Brain microvascular endothelial cell (primary cell): ENCODE results near the gene CAMK2D.
A peak's percentile ranks its signal among the peaks of the same experiment; 100 is the strongest.

Experiments
- DNase-seq: peaks from one replicate; pipeline ENCODE4 v3.0.0-alpha.2; 2020
- H3K27ac ChIP-seq: fragments of 250-450 bp; sonication (Bioruptor Pico); 2 replicates; pipeline ENCODE4 v1.5.1; 2020; ENCODE audit warnings: mild to moderate bottlenecking, moderate library complexity
- H3K27me3 ChIP-seq: fragments of 250-450 bp; sonication (Bioruptor Pico); replicated peaks from 2 replicates; pipeline ENCODE4 v1.5.1; 2020; ENCODE audit warnings: mild to moderate bottlenecking
- H3K36me3 ChIP-seq: fragments of 250-450 bp; sonication (Bioruptor Pico); replicated peaks from 2 replicates; pipeline ENCODE4 v1.5.1; 2020; ENCODE audit warnings: mild to moderate bottlenecking
- H3K4me3 ChIP-seq: 2 replicates; pipeline ENCODE4 v1.5.1; 2011; ENCODE audit warnings: low read depth, mild to moderate bottlenecking, control low read depth, low read length, moderate library complexity
- in situ Hi-C: cut with HindIII; loops from 2 replicates; pipeline ENCODE4 v1.10.0; 2017; ENCODE audit warnings: low sequenced_read_pairs, low pct_ligation_motif_present
- TF ChIP-seq, protein P1 (sequence below): IDR thresholded peaks from 2 replicates; pipeline ENCODE4 v1.5.1; 2011; ENCODE audit warnings: low read depth, mild to moderate bottlenecking, moderate library complexity, low read length, control low read depth, inconsistent platforms; ENCODE audit errors: missing control alignments

CAMK2D gene

DNA sequence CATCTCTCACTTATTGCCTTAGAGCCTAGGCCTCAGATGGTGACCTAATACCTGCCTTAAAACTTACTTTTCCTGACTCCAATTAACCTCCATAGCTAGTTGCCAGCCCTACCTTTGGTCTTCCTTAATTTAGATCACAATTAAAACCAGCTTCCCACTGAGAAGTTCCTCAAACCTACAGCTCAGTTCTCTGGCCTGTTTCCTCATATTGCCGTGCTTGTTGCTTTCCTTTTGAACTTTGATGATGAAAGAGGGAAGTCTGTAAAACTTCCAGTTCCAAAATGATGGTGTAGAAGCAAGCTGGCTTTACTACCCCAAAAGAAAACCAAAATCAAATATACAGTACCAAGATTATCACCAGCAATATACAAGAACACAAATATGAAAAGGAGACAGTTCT is 28.9 kb upstream of the CAMK2D start:
- no peaks in the 10 kb centered on the region for H3K27me3 ChIP-seq
- no peak for DNase-seq
- TF ChIP-seq, protein P1, sequence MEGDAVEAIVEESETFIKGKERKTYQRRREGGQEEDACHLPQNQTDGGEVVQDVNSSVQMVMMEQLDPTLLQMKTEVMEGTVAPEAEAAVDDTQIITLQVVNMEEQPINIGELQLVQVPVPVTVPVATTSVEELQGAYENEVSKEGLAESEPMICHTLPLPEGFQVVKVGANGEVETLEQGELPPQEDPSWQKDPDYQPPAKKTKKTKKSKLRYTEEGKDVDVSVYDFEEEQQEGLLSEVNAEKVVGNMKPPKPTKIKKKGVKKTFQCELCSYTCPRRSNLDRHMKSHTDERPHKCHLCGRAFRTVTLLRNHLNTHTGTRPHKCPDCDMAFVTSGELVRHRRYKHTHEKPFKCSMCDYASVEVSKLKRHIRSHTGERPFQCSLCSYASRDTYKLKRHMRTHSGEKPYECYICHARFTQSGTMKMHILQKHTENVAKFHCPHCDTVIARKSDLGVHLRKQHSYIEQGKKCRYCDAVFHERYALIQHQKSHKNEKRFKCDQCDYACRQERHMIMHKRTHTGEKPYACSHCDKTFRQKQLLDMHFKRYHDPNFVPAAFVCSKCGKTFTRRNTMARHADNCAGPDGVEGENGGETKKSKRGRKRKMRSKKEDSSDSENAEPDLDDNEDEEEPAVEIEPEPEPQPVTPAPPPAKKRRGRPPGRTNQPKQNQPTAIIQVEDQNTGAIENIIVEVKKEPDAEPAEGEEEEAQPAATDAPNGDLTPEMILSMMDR: no peak
- H3K27ac ChIP-seq: no peak overlapping the region
- H3K4me3 ChIP-seq: no peak overlapping the region
- in situ Hi-C loops: no loop called here
- H3K36me3 ChIP-seq: no peaks in the 10 kb centered on the region

GRCh38 chr4:113788888-113789287 is 27.4 kb upstream of the CAMK2D start:
- Histone ChIP-seq H3K4me3 (no peak overlapping the region), H3K36me3 (no peaks in the 10 kb centered on the region), H3K27me3 (no peaks in the 10 kb centered on the region), H3K27ac (no peak overlapping the region)
- DNase-seq: no peak
- in situ Hi-C loops: no loop called here
- TF ChIP-seq, protein P1: no peak

GRCh38 chr4:113785781-113786180 is 24.2 kb upstream of the CAMK2D start:
- in situ Hi-C loops: no loop called here
- DNase-seq: no peak
- TF ChIP-seq, protein P1: no peak
- no peaks in the 10 kb centered on the region for H3K36me3 ChIP-seq
- no peaks in the 10 kb centered on the region for H3K27me3 ChIP-seq
- H3K27ac ChIP-seq: no peak overlapping the region
- no peak overlapping the region for H3K4me3 ChIP-seq

GRCh38 chr4:113784497-113785250 is 23.1 kb upstream of the CAMK2D start:
- Histone ChIP-seq H3K27ac (peak overlapping the region; percentile 51), H3K27me3 (no peaks in the 10 kb centered on the region), H3K36me3 (no peaks in the 10 kb centered on the region), H3K4me3 (no peak overlapping the region)
- DNase-seq: peak; percentile 92
- in situ Hi-C loops: no loop called here
- TF ChIP-seq, protein P1: no peak

DNA sequence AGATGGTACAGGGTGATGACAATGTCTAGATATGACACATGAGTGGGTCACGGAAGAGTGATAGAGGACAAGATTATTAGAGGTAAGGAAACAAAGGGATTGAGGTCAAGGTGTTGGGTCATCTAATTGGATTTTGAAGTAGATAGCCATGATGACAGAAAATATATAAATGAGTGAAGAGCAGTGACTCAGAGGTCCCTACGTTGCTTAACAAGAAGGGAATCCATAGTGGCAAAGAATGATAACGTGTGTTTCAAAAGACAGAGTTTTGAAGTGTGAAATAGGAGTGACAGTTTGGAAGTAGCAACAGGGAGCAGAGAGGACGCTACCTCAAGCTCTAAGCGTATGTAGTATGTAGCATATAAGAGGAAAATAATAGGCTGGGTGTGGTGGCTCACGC is 22.2 kb upstream of the CAMK2D start:
- in situ Hi-C loops: no loop called here
- H3K27me3 ChIP-seq: no peaks in the 10 kb centered on the region
- H3K27ac ChIP-seq: no peak overlapping the region
- no peak for DNase-seq
- H3K4me3 ChIP-seq: no peak overlapping the region
- no peaks in the 10 kb centered on the region for H3K36me3 ChIP-seq
- TF ChIP-seq, protein P1: no peak

DNA sequence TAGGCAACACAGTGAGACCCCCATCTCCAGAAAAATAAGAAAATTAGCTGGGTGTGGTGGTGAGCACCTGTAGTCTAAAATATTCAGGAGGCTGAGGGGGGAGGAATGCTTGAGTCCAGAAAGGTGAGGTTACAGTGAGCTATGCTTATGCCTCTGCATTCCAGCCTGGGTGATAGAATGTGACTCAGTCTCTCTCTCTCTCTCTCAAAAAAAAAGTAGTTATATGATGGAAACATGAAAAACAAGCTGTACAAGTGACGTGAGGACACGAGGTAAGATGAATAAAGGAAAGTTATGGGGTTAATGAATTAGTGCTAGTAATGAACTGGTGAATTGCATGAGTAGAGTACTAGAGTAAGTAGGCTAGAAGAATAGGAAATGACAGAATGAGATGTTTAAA is 21.8 kb upstream of the CAMK2D start:
- Histone ChIP-seq H3K27ac (no peak overlapping the region), H3K27me3 (no peaks in the 10 kb centered on the region), H3K36me3 (no peaks in the 10 kb centered on the region), H3K4me3 (no peak overlapping the region)
- no peak for DNase-seq
- TF ChIP-seq, protein P1: no peak
- in situ Hi-C loops: no loop called here
